Measurements from ENCODE around the gene LHX6. TPM values are rescaled to one million over a fixed set of nuclear protein-coding genes. Genes with fewer than 3 reads are reported as not detected.
A peak's percentile ranks its signal among the peaks of the same experiment; 100 is the strongest.

Gene LHX6
- polyA plus RNA-seq, 2 of the 4 experiments (the other 2 are of a cell fraction): 0.14 to 0.26 TPM

DNA sequence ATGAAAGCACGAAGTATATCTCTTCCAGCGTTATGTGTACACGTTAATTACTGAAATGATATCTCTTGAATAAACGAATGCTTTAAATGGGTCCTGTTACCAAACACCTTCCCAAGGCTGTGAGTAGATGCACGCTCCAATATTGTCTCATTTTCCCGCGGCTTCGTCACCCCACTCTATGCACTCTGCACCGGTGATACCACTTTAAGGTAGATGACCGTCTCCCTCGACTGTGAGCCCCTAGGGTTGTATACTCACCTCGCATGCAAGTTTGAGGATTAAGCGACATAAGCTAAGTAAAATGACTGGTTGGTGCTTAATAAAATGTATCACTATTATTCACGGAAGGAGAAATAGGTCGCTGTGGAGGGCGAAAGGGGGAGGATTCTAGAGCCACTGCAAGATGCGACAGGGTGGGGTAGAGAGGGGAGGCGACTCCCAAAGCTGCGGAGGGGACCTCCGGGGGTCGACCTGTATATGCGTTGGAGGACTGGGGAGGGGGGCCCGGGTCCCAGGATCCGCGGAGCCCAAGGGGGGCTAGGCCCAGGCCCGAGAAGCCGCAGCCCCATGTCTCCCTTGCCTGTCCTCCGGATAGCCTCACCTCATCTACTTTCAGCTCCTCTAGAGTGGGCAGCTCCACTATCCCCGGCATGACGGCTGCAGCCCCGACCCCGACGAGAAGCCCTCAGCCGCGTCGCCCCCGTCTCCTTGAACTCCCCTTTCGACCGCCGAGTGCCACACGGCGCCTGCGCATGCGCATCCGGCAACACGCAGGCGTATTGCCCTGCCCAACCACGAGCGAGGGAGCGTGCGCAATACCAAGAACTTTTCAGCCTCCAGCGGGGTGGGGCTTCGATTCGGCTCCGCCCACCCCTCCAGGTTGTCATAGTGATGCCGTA is 69.5 kb downstream of the LHX6 start, which contains the start of the genes MORN5 and NDUFA8 (continued):
- TF ChIP-seq, protein P1, sequence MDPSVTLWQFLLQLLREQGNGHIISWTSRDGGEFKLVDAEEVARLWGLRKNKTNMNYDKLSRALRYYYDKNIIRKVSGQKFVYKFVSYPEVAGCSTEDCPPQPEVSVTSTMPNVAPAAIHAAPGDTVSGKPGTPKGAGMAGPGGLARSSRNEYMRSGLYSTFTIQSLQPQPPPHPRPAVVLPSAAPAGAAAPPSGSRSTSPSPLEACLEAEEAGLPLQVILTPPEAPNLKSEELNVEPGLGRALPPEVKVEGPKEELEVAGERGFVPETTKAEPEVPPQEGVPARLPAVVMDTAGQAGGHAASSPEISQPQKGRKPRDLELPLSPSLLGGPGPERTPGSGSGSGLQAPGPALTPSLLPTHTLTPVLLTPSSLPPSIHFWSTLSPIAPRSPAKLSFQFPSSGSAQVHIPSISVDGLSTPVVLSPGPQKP (IDR thresholded peaks at IDR 0.05; ENCODE audit: low read depth, low read length): no peak
- TF ChIP-seq JUNB (IDR thresholded peaks at IDR 0.05) (no peak), POLR2A (IDR thresholded peaks at IDR 0.05; ENCODE audit: low read length) (peak; percentile 94), HEYL (CRISPR knock-in tag; IDR thresholded peaks at IDR 0.05) (no peak), EP300 (IDR thresholded peaks at IDR 0.05) (no peak), RNF2 (IDR thresholded peaks at IDR 0.05; ENCODE audit: borderline replicate concordance, low read depth) (no peak), NFE2L2 (conservative IDR thresholded peaks at IDR 0.05; ENCODE audit: low read length) (0 out of 2 replicates have a peak, but pooled peaks have one; percentile 0), FOXS1 (CRISPR knock-in tag; IDR thresholded peaks at IDR 0.05) (no peak), EHF (CRISPR knock-in tag; IDR thresholded peaks at IDR 0.05) (no peak), CEBPB (IDR thresholded peaks at IDR 0.05) (no peak), SREBF2 (IDR thresholded peaks at IDR 0.05) (no peak), JUN (IDR thresholded peaks at IDR 0.05) (peak; percentile 21 to 63; a peak in 3 of 5 replicates), CBX8 (IDR thresholded peaks at IDR 0.05) (no peak), GATA3 (IDR thresholded peaks at IDR 0.05; ENCODE audit: borderline replicate concordance) (no peak), ESRRA (IDR thresholded peaks at IDR 0.05; ENCODE audit: borderline replicate concordance, low read length) (0 out of 2 replicates have a peak, but pooled peaks have one; percentile 33), FOSB (CRISPR knock-in tag; IDR thresholded peaks at IDR 0.05) (no peak), NR3C1 (IDR thresholded peaks at IDR 0.05) (no peak), CBX2 (IDR thresholded peaks at IDR 0.05; ENCODE audit: borderline replicate concordance, low read depth) (no peak), PHF8 (IDR thresholded peaks at IDR 0.05; ENCODE audit: borderline replicate concordance, low read depth) (peak; percentile 60; the same call in 1 of the 2 replicates), HOXB5 (CRISPR knock-in tag; IDR thresholded peaks at IDR 0.05) (no peak)
- TF ChIP-seq, protein P2, sequence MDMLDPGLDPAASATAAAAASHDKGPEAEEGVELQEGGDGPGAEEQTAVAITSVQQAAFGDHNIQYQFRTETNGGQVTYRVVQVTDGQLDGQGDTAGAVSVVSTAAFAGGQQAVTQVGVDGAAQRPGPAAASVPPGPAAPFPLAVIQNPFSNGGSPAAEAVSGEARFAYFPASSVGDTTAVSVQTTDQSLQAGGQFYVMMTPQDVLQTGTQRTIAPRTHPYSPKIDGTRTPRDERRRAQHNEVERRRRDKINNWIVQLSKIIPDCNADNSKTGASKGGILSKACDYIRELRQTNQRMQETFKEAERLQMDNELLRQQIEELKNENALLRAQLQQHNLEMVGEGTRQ (IDR thresholded peaks at IDR 0.05): no peak
- TF ChIP-seq, protein P3, sequence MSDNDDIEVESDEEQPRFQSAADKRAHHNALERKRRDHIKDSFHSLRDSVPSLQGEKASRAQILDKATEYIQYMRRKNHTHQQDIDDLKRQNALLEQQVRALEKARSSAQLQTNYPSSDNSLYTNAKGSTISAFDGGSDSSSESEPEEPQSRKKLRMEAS (IDR thresholded peaks at IDR 0.05): peak; percentile 56

DNA sequence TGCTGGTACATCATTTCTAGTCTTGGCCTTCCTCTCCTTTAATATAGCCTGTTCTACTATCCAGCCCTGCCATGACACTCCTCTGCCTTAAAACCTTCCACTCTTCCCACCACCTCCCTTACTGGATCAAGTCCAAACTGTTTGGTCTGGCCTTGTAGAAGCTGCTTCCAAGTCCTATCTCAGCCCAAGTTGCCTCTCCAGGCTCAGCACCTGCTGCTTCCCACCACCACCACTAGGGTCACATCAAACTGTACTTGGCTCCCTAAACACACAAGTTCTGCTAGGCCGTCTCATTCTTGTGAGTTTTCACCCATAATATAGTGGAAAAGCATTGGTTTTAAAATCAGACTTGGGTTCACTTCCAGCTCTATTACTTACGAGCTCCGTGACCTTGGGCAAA is 70.6 kb downstream of the LHX6 start:
- FAIRE-seq (peak; percentile 36), DNase-seq (ENCODE audit: low read depth in 1 of 2, low spot score in 1 of 2) (peak; percentile 76 to 78), ATAC-seq (peak; percentile 51 to 73; a peak in 3 of 6 replicates)
- 66% methylated on average over 3 of the region's 3 CpGs for WGBS (ENCODE audit: missing lambda C conversion rate)
- Histone ChIP-seq H3K4me1 (peaks cover 13% of the 10 kb centered on the region; the same call in 1 of the 3 replicates), H3K4me3 (peak overlapping the region; percentile 95; the same call in 1 of the 3 replicates), H3K27ac (no peak overlapping the region), H3K4me2 (peak overlapping the region; percentile 82), H3K9me3 (peaks cover 13% of the 10 kb centered on the region; the same call in 2 of the 3 replicates)
- ChIA-PET CTCF (interaction anchor here (0.7 to 4.0 kb wide), 16 partner anchors 11 to 426 kb away, joined by 3 to 21 read pairs (median 4); partner anchors contain the start of genes MRRF and RBM18), POLR2A (no interaction called here)
- TF ChIP-seq, protein P4, sequence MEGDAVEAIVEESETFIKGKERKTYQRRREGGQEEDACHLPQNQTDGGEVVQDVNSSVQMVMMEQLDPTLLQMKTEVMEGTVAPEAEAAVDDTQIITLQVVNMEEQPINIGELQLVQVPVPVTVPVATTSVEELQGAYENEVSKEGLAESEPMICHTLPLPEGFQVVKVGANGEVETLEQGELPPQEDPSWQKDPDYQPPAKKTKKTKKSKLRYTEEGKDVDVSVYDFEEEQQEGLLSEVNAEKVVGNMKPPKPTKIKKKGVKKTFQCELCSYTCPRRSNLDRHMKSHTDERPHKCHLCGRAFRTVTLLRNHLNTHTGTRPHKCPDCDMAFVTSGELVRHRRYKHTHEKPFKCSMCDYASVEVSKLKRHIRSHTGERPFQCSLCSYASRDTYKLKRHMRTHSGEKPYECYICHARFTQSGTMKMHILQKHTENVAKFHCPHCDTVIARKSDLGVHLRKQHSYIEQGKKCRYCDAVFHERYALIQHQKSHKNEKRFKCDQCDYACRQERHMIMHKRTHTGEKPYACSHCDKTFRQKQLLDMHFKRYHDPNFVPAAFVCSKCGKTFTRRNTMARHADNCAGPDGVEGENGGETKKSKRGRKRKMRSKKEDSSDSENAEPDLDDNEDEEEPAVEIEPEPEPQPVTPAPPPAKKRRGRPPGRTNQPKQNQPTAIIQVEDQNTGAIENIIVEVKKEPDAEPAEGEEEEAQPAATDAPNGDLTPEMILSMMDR (IDR thresholded peaks at IDR 0.05): peak; percentile 22; the same call in 1 of the 3 replicates
- TF ChIP-seq HDAC2 (IDR thresholded peaks at IDR 0.05): no peak
- TF ChIP-seq MAFK (IDR thresholded peaks at IDR 0.05; ENCODE audit: partially characterized antibody): no peak
- TF ChIP-seq RARB (CRISPR knock-in tag; IDR thresholded peaks at IDR 0.05): no peak
- TF ChIP-seq, protein P5, sequence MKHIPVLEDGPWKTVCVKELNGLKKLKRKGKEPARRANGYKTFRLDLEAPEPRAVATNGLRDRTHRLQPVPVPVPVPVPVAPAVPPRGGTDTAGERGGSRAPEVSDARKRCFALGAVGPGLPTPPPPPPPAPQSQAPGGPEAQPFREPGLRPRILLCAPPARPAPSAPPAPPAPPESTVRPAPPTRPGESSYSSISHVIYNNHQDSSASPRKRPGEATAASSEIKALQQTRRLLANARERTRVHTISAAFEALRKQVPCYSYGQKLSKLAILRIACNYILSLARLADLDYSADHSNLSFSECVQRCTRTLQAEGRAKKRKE (CRISPR knock-in tag; IDR thresholded peaks at IDR 0.05; ENCODE audit: low read depth): no peak

Data from A549 (cell line).